HG02852 (cell line): ENCODE data around the gene MEPE.

ENCODE experiments used
- ATAC-seq: cut with Tn5 transposase; IDR thresholded peaks from one replicate; pipeline ENCODE4 v1.9.1; 2021; ENCODE audit warnings: mild to moderate bottlenecking, moderate library complexity; ENCODE audit not compliant: unreplicated experiment

Gene MEPE

GRCh38 chr4:87832669-87833068, at the start of gene MEPE:
MEPE (plus strand) TSS chr4:87832969; CDS start chr4:87834715, 1,746 bp downstream.
- ATAC-seq = no peak

- no peak for ATAC-seq
These were observed 49.0 kb upstream of the MEPE start for GRCh38 chr4:87783781-87784180.

- no peak for ATAC-seq
These were observed 46.8 kb upstream of the MEPE start for GRCh38 chr4:87785731-87786509.

- no peak for ATAC-seq
These were observed 33.3 kb upstream of the MEPE start, which contains the start of gene IBSP for GRCh38 chr4:87799301-87800113. IBSP (plus strand) TSS chr4:87799554; CDS start chr4:87802362, 2,808 bp downstream.

GRCh38 chr4:87802858-87803257, 29.9 kb upstream of the MEPE start:
- ATAC-seq = no peak

- no peak for ATAC-seq
These were observed 29.3 kb upstream of the MEPE start for GRCh38 chr4:87803421-87803820.

- ATAC-seq = no peak
These were observed 27.9 kb upstream of the MEPE start for GRCh38 chr4:87804871-87805270.

GRCh38 chr4:87805971-87806370, 26.8 kb upstream of the MEPE start:
- no peak for ATAC-seq

- no peak for ATAC-seq
These were observed 26.2 kb upstream of the MEPE start for GRCh38 chr4:87806520-87806919.

- ATAC-seq = no peak
These were observed 25.4 kb upstream of the MEPE start for GRCh38 chr4:87807402-87807801.

- ATAC-seq = no peak
These were observed 20.8 kb upstream of the MEPE start for GRCh38 chr4:87811977-87812376.

- ATAC-seq = no peak
These were observed 13.4 kb upstream of the MEPE start for GRCh38 chr4:87819281-87819919.

- no peak for ATAC-seq
These were observed 9.6 kb upstream of the MEPE start for GRCh38 chr4:87823200-87823599.

GRCh38 chr4:87823724-87824123, 9.0 kb upstream of the MEPE start:
- ATAC-seq = no peak

- ATAC-seq = no peak
These were observed 8.4 kb upstream of the MEPE start for GRCh38 chr4:87824352-87824751.

- no peak for ATAC-seq
These were observed 1.6 kb downstream of the MEPE start for GRCh38 chr4:87834401-87834800.

GRCh38 chr4:87835197-87835596, 2.4 kb downstream of the MEPE start:
- ATAC-seq = no peak

- ATAC-seq = no peak
These were observed 3.0 kb downstream of the MEPE start for GRCh38 chr4:87835743-87836142.

- no peak for ATAC-seq
These were observed 5.4 kb downstream of the MEPE start for GRCh38 chr4:87838205-87838604.

- ATAC-seq = peak; percentile 87
These were observed 6.3 kb downstream of the MEPE start for GRCh38 chr4:87838890-87839591.

GRCh38 chr4:87839592-87839946, 6.8 kb downstream of the MEPE start:
- ATAC-seq = peak; percentile 19
